GM21528 (cell line): Measurements from ENCODE around the gene IGFBP2.

ENCODE experiments used
- ATAC-seq: cut with Tn5 transposase; IDR thresholded peaks from one replicate; pipeline ENCODE4 v1.9.1; 2021; ENCODE audit warnings: mild to moderate bottlenecking, moderate library complexity; ENCODE audit not compliant: unreplicated experiment, low FRiP score

IGFBP2 gene

GRCh38 chr2:216696751-216697560 is 63.7 kb downstream of the IGFBP2 start:
- no peak for ATAC-seq

GRCh38 chr2:216698293-216698692 is 65.1 kb downstream of the IGFBP2 start:
- no peak for ATAC-seq

GRCh38 chr2:216698895-216699294 is 65.7 kb downstream of the IGFBP2 start:
- no peak for ATAC-seq

GRCh38 chr2:216700088-216700567 is 66.9 kb downstream of the IGFBP2 start:
- ATAC-seq: no peak

GRCh38 chr2:216700781-216701180 is 67.6 kb downstream of the IGFBP2 start:
- no peak for ATAC-seq

- no peak for ATAC-seq
Measured at GRCh38 chr2:216701544-216701943, 68.3 kb downstream of the IGFBP2 start.

- ATAC-seq: no peak
Measured at GRCh38 chr2:216702756-216703155, 69.5 kb downstream of the IGFBP2 start.

- ATAC-seq: no peak
Measured at GRCh38 chr2:216710551-216711301, 77.5 kb downstream of the IGFBP2 start.

- ATAC-seq: no peak
Measured at GRCh38 chr2:216711348-216711747, 78.1 kb downstream of the IGFBP2 start.

GRCh38 chr2:216713691-216714336 is 80.6 kb downstream of the IGFBP2 start:
- ATAC-seq: no peak
